ENCODE data around the gene PRDM12. TPM values are rescaled to one million over a fixed set of nuclear protein-coding genes. Genes with fewer than 3 reads are reported as not detected.
A peak's percentile ranks its signal among the peaks of the same experiment; 100 is the strongest.

Gene PRDM12
- total RNA-seq, 2 experiments from 2014 or later, result 0.14 TPM; not detected in 1

DNA sequence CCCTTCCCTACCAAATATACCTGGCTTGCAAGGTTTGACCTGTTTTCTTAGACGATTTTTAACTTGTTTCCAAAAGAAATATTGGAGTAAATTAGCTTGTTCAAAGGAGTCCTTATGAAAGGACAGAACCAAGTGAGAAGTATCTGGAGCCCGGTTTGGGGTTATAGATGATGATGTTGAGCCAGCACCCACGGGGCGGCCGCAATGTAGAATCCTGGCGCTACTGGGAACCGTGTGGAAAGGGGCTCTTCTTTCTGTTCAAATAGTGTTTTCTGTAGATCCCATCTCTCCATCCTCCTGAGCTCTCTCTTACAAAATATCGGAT, 28.7 kb downstream of the PRDM12 start:
- POLR2A ChIA-PET, result interaction anchor here (0.6 to 4.3 kb wide), 8 partner anchors 8 to 218 kb away, joined by 3 to 54 read pairs (median 5); no protein-coding TSS in a partner anchor
- intact Hi-C loops (cut with micrococcal nuclease), result no loop called here
- H3K9me3 Mint-ChIP-seq, result peaks cover 5% of the 10 kb centered on the region
- H3K4me3 Mint-ChIP-seq, result peak overlapping the region; percentile 98
- peak overlapping the region; percentile 99 for H3K27ac Mint-ChIP-seq
- H3K27me3 Mint-ChIP-seq, result no peaks in the 10 kb centered on the region
- CTCF ChIA-PET, result interaction anchor here (0.9 to 2.7 kb wide), 8 partner anchors 8 to 354 kb away, joined by 3 to 59 read pairs (median 5); no protein-coding TSS in a partner anchor
- ATAC-seq (no peak), DNase-seq (no peak)
- peaks cover 35% of the 10 kb centered on the region for H3K4me1 Mint-ChIP-seq (ENCODE audit: low read depth)
- H3K36me3 Mint-ChIP-seq (ENCODE audit: low read depth), result peaks cover 36% of the 10 kb centered on the region
- TF ChIP-seq, protein P1, sequence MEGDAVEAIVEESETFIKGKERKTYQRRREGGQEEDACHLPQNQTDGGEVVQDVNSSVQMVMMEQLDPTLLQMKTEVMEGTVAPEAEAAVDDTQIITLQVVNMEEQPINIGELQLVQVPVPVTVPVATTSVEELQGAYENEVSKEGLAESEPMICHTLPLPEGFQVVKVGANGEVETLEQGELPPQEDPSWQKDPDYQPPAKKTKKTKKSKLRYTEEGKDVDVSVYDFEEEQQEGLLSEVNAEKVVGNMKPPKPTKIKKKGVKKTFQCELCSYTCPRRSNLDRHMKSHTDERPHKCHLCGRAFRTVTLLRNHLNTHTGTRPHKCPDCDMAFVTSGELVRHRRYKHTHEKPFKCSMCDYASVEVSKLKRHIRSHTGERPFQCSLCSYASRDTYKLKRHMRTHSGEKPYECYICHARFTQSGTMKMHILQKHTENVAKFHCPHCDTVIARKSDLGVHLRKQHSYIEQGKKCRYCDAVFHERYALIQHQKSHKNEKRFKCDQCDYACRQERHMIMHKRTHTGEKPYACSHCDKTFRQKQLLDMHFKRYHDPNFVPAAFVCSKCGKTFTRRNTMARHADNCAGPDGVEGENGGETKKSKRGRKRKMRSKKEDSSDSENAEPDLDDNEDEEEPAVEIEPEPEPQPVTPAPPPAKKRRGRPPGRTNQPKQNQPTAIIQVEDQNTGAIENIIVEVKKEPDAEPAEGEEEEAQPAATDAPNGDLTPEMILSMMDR (IDR thresholded peaks at IDR 0.05), result no peak

DNA sequence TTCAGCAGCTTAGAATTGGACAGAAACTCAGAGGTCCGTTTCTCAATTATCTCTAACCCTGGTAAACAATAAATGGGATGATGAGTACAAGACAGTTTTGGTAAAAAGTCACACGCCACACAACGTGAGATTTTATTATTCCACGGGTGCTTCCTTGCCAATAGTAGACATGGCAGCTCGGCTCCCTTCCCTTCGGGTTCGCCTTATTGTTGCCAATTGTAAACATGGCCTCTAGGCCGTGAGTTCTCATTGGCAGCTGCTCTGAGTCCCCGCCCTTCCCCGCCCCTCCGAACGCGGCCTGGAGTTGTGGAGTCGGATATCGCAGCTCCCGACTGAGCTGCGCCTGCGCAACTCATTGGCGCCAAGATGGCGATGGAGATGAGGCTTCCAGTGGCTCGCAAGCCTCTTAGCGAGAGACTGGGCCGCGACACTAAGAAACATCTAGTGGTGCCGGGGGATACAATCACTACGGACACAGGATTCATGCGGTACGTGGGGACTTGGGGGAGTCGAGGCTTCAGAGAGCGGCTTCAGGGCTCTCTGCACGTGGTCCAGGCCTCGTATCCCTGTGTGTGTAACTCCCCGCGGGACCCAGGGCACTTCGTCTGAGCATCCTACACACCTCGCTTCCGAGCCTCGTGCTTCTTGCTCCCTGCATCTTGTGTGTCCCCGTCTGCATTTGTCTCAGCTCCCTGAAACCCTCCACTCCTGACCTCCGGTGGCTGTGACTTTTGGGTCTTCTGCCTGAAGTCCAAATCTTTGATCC, 29.2 kb downstream of the PRDM12 start, which contains the start of gene EXOSC2:
EXOSC2 (plus strand) TSS at position 355 of the 766 bp plus-strand sequence; CDS start at position 367, 12 bp downstream.
- Mint-ChIP-seq H3K4me1 (ENCODE audit: low read depth) (peaks cover 39% of the 10 kb centered on the region), H3K9me3 (peaks cover 5% of the 10 kb centered on the region), H3K27me3 (no peaks in the 10 kb centered on the region), H3K36me3 (ENCODE audit: low read depth) (peaks cover 41% of the 10 kb centered on the region), H3K4me3 (peak within 1 kb of the TSS; percentile 98), H3K27ac (peak within 1 kb of the TSS; percentile 99)
- intact Hi-C loops (cut with micrococcal nuclease), result no loop called here
- POLR2A ChIA-PET, result interaction anchor here (0.6 to 4.3 kb wide), 8 partner anchors 8 to 218 kb away, joined by 3 to 54 read pairs (median 5); no protein-coding TSS in a partner anchor
- peak; percentile 99 for DNase-seq
- peak; percentile 99 for ATAC-seq
- CTCF ChIA-PET, result interaction anchor here (0.9 to 2.7 kb wide), 8 partner anchors 8 to 353 kb away, joined by 3 to 59 read pairs (median 5); no protein-coding TSS in a partner anchor
- TF ChIP-seq, protein P1 (IDR thresholded peaks at IDR 0.05), result no peak

DNA sequence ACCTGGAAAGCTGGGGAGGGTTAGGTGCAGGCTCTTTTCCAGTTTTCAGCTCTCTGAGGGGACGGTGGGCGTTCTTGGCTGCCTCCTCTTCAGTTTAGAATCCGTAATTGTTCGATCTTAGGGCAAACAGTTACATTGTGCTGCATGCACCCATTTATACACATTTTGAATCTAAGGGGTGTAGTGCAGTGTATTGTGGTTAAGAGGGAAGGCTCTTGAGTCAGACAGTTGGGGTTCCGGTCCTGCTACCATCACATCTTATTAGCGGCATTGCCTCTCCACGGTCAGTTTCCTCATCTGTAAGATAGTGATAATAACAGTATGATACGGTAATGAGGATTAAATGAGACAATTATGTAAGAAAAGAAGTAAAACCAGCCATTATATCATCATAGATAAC, 29.8 kb downstream of the PRDM12 start:
- Mint-ChIP-seq H3K27me3 (no peaks in the 10 kb centered on the region), H3K4me1 (ENCODE audit: low read depth) (peaks cover 45% of the 10 kb centered on the region), H3K27ac (peak overlapping the region; percentile 99), H3K36me3 (ENCODE audit: low read depth) (peaks cover 47% of the 10 kb centered on the region), H3K4me3 (peak overlapping the region; percentile 98), H3K9me3 (peaks cover 5% of the 10 kb centered on the region)
- DNase-seq (no peak), ATAC-seq (no peak)
- POLR2A ChIA-PET, result interaction anchor here (1.5 to 4.3 kb wide), 4 partner anchors 10 to 21 kb away, joined by 5 to 54 read pairs (median 6); no protein-coding TSS in a partner anchor
- TF ChIP-seq, protein P1 (IDR thresholded peaks at IDR 0.05), result no peak
- CTCF ChIA-PET, result interaction anchor here (1.6 to 2.7 kb wide), 3 partner anchors 7 to 12 kb away, joined by 6 to 59 read pairs (median 10); no protein-coding TSS in a partner anchor
- intact Hi-C loops (cut with micrococcal nuclease), result no loop called here

DNA sequence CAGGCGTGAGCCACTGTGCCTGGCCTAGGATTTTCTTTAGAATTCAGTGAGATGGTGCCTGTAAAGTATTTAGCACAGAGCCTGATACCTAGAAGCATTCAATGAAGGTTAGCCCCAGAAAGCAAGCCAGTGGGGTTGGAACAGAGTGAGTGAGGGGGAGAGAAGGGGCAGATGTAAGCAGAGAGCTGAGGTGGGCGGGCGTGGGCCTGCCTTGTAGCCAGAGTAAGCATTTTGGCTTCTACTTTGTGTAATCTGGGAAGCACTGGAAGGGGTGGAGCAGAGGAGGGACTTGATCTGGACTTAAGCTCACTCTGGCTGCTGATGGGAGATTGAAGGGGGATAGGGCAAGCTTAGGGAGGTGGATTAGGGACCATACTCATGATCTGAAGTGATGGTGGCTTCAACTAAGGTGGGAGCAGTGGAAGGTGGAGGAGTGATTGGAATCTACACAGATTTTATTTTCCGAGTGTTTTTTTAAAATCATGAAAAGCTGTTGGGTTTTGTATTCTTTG, 31.8 kb downstream of the PRDM12 start:
- DNase-seq, result no peak
- TF ChIP-seq, protein P1 (IDR thresholded peaks at IDR 0.05), result no peak
- Mint-ChIP-seq H3K27ac (peak overlapping the region; percentile 47), H3K9me3 (peaks cover 5% of the 10 kb centered on the region), H3K4me1 (ENCODE audit: low read depth) (peaks cover 46% of the 10 kb centered on the region), H3K4me3 (peak overlapping the region; percentile 98), H3K36me3 (ENCODE audit: low read depth) (peaks cover 58% of the 10 kb centered on the region), H3K27me3 (no peaks in the 10 kb centered on the region)
- no peak for ATAC-seq
- ChIA-PET POLR2A (interaction anchor here (4.3 kb wide), 1 partner anchor 10 kb away, joined by 54 read pairs; no protein-coding TSS in a partner anchor), CTCF (interaction anchor here (1.0 to 2.0 kb wide), 5 partner anchors 10 to 168 kb away, joined by 3 to 9 read pairs (median 5); no protein-coding TSS in a partner anchor)
- intact Hi-C loops (cut with micrococcal nuclease), result no loop called here

Data from activated CD8-positive, alpha-beta T cell treated with anti-CD3 and anti-CD28 coated beads for 36 hours (primary cell).